Endothelial cell of umbilical vein (primary cell): ENCODE measurements around the gene TEAD3. TPM values are rescaled to one million over a fixed set of nuclear protein-coding genes. Genes with fewer than 3 reads are reported as not detected.

ENCODE experiments used
- BruUV-seq: library from RNA; stranded (reverse); fragments of 400-500 nt; replicated peaks from 2 replicates; lab custom pipeline; 2021; lab: Mats Ljungman, UMichigan
- CTCF ChIA-PET: fragments of 300-600, 350-600 bp; sonication (Branson Sonifier 250); formaldehyde crosslinking; loops from one replicate; lab custom pipeline; 2021; ENCODE audit warnings: antibody characterized with exemption, inconsistent platforms; lab: Charles Lee
- POLR2A ChIA-PET: fragments of 300-600, 350-600 bp; sonication (Branson Sonifier 250); formaldehyde crosslinking; loops from one replicate; lab custom pipeline; 2021; ENCODE audit warnings: antibody characterized with exemption, inconsistent platforms; lab: Charles Lee
- DNase-seq: peaks from one replicate; pipeline ENCODE4 v3.0.0-alpha.2; 2011; ENCODE audit warnings: low read depth, low spot score
- FAIRE-seq: peaks from 2 replicates; lab custom pipeline; 2011; peaks lifted over from hg19 to GRCh38; lab: Jason Lieb, UNC
- H2AFZ ChIP-seq: 2 replicates; pipeline ENCODE4 v1.6.0; 2012; ENCODE audit warnings: low read depth, low read length, control low read depth, inconsistent platforms
- H3K27ac ChIP-seq: 2 replicates; pipeline ENCODE4 v1.5.1; 2011; ENCODE audit warnings: low read depth, mild to moderate bottlenecking, control low read depth, low read length, moderate library complexity; ENCODE audit not compliant: insufficient read depth
- H3K27me3 ChIP-seq, 2 experiments: 2 replicates each; pipeline versions ENCODE4 v1.6.0 to v1.6.1; 2011; ENCODE audit warnings: low read length in 2 of 2, mixed read lengths in 1 of 2; ENCODE audit not compliant: control insufficient read depth in 2 of 2, insufficient read depth in 2 of 2
- H3K36me3 ChIP-seq, 2 experiments: 2 replicates in 1 of 2; 3 replicates in 1 of 2; pipeline ENCODE4 v1.5.1; 2011; ENCODE audit warnings: low read length in 2 of 2, mild to moderate bottlenecking in 1 of 2, moderate library complexity in 1 of 2; ENCODE audit not compliant: control insufficient read depth in 2 of 2, insufficient read depth in 2 of 2; ENCODE audit errors: extremely low read depth in 1 of 2
- H3K4me1 ChIP-seq: 3 replicates; pipeline ENCODE4 v1.5.1; 2011; ENCODE audit warnings: mild to moderate bottlenecking, low read length; ENCODE audit not compliant: control insufficient read depth, insufficient read depth; ENCODE audit errors: extremely low read depth
- H3K4me2 ChIP-seq: 2 replicates; pipeline ENCODE4 v1.6.1; 2011; ENCODE audit warnings: low read length, control low read depth, mixed read lengths; ENCODE audit not compliant: insufficient read depth
- H3K4me3 ChIP-seq, 3 experiments: fragments of 200-600 bp in 1 of 3; sonication (generic), shearing (Covaris generic) in 1 of 3; replicated peaks in 1 of 3; 2 replicates each; pipeline ENCODE4 v1.5.1; 2011 to 2016; ENCODE audit warnings: control low read depth in 3 of 3, low read length in 3 of 3, mild to moderate bottlenecking in 2 of 3, inconsistent platforms in 1 of 3, low read depth in 1 of 3, moderate library complexity in 1 of 3; ENCODE audit not compliant: insufficient read depth in 1 of 3
- H3K79me2 ChIP-seq: 2 replicates; pipeline ENCODE4 v1.6.0; 2012; ENCODE audit warnings: low read length, inconsistent platforms; ENCODE audit not compliant: control insufficient read depth, insufficient read depth
- H3K9ac ChIP-seq: replicated peaks from 2 replicates; pipeline ENCODE3; 2011; ENCODE audit warnings: low read length, control low read depth; ENCODE audit not compliant: insufficient read depth; ENCODE audit errors: extremely low read depth
- H3K9me1 ChIP-seq: replicated peaks from 3 replicates; pipeline ENCODE4 v1.6.0; 2011; ENCODE audit warnings: mild to moderate bottlenecking, low read length; ENCODE audit not compliant: control insufficient read depth, insufficient read depth; ENCODE audit errors: extremely low read depth
- H3K9me3 ChIP-seq: replicated peaks from 2 replicates; pipeline ENCODE4 v1.5.1; 2012; ENCODE audit warnings: low read length, inconsistent platforms; ENCODE audit not compliant: control insufficient read depth, insufficient read depth
- H4K20me1 ChIP-seq: replicated peaks from 2 replicates; pipeline ENCODE3; 2011; ENCODE audit warnings: mild to moderate bottlenecking, low read length; ENCODE audit not compliant: control insufficient read depth, insufficient read depth; ENCODE audit errors: extremely low read depth
- EZH2 ChIP-seq: IDR thresholded peaks from 2 replicates; pipeline ENCODE4 v1.6.1; 2012; ENCODE audit warnings: borderline replicate concordance, low read depth, mild to moderate bottlenecking, moderate library complexity, low read length, inconsistent platforms; ENCODE audit not compliant: severe bottlenecking
- JUN ChIP-seq: IDR thresholded peaks from 2 replicates; pipeline ENCODE4 v1.6.1; 2011; ENCODE audit warnings: borderline replicate concordance, low read depth; ENCODE audit not compliant: insufficient read length, insufficient read depth
- MYC ChIP-seq: IDR thresholded peaks from one replicate; pipeline ENCODE4 v1.6.1; 2011; ENCODE audit warnings: mild to moderate bottlenecking, low read depth, low read length
- POLR2AphosphoS5 ChIP-seq: IDR thresholded peaks from 2 replicates; pipeline ENCODE4 v1.6.1; 2012; ENCODE audit warnings: low read depth, mild to moderate bottlenecking, control low read depth, low read length, moderate library complexity; ENCODE audit not compliant: insufficient read depth
- dilution Hi-C: fragments of 300-500 bp; cut with MboI; formaldehyde crosslinking; loops from one replicate; pipeline ENCODE4 v1.15.0; 2019; ENCODE audit warnings: low sequenced_read_pairs; ENCODE audit not compliant: extremely low pct_ligation_motif_present
- intact Hi-C: fragments of 100-400 bp; cut with micrococcal nuclease; formaldehyde crosslinking; loops from one replicate; pipeline ENCODE4 v1.10.0; 2022
- polyA plus RNA-seq, 4 experiments: library from polyadenylated mRNA; depleted of rRNA in 3 of 4; stranded (reverse) in 3 of 4; unstranded in 1 of 4; fragments of >200 nt; gene quantifications; 2 replicates each; pipeline versions ENCODE4 v1.2.1 to v1.2.3, GENCODE V29; 2011 to 2012; ENCODE audit warnings: missing spikeins in 1 of 4
- total RNA-seq: library from RNA; stranded (reverse); gene quantifications from 2 replicates; pipeline ENCODE4 v1.2.3, GENCODE V29; 2021

The TEAD3 gene
- total and polyA plus RNA-seq, 2 donors (not counting 3 experiments of a cell fraction or from before 2014, with no cell fraction given), result 1.1 to 1.6 TPM

- no peak for FAIRE-seq
These were observed 15.9 kb upstream of the TEAD3 start, which contains the start of gene TULP1 for GRCh38 chr6:35512740-35513139. TSS of gene TULP1 (minus strand) at chr6:35512896. CDS start at chr6:35512858, 38 bp downstream.

GRCh38 chr6:35512006-35512405 lies 15.1 kb upstream of the TEAD3 start:
- peaks cover 21 to 35% of the 10 kb centered on the region in 2 experiments for H3K27me3 ChIP-seq

More at GRCh38 chr6:35512740-35513139, 15.9 kb upstream of the TEAD3 start, which contains the start of gene TULP1:
- H3K9me3 ChIP-seq, result no peaks in the 10 kb centered on the region
- H3K9me1 ChIP-seq, result no peaks in the 10 kb centered on the region
- no peak within 1 kb of the TSS for H3K9ac ChIP-seq
- H3K27me3 ChIP-seq, result peaks cover 17 to 29% of the 10 kb centered on the region in 2 experiments
- H3K79me2 ChIP-seq, result no peaks in the 10 kb centered on the region
- ChIA-PET CTCF (no interaction called here), POLR2A (no interaction called here)
- intact Hi-C loops, result no loop called here
- DNase-seq, result no peak
- dilution Hi-C loops, result no loop called here
- BruUV-seq, result no TSS peak
- no peak within 1 kb of the TSS for H2AFZ ChIP-seq
- no peak within 1 kb of the TSS for H3K27ac ChIP-seq
- H3K36me3 ChIP-seq, result no peaks in the 10 kb centered on the region
- no peaks in the 10 kb centered on the region for H4K20me1 ChIP-seq
- H3K4me3 ChIP-seq, result no peak within 1 kb of the TSS
- no peak within 1 kb of the TSS for H3K4me2 ChIP-seq
- H3K4me1 ChIP-seq, result no peaks in the 10 kb centered on the region
- TF ChIP-seq MYC, result no peak

More at GRCh38 chr6:35512006-35512405, 15.1 kb upstream of the TEAD3 start:
- no peak overlapping the region for H3K4me3 ChIP-seq
- intact Hi-C loops, result no loop called here
- no peaks in the 10 kb centered on the region for H4K20me1 ChIP-seq
- H3K79me2 ChIP-seq, result no peaks in the 10 kb centered on the region
- POLR2A ChIA-PET, result no interaction called here
- dilution Hi-C loops, result no loop called here
- H3K9ac ChIP-seq, result no peak overlapping the region
- DNase-seq, result no peak
- H3K27ac ChIP-seq, result no peak overlapping the region
- H2AFZ ChIP-seq, result no peak overlapping the region
- H3K9me3 ChIP-seq, result no peaks in the 10 kb centered on the region
- H3K4me1 ChIP-seq, result no peaks in the 10 kb centered on the region
- CTCF ChIA-PET, result no interaction called here
- no peak for TF ChIP-seq JUN
- TF ChIP-seq EZH2, result no peak
- no peak for TF ChIP-seq POLR2AphosphoS5
- H3K4me2 ChIP-seq, result no peak overlapping the region
- no peaks in the 10 kb centered on the region for H3K9me1 ChIP-seq
- H3K36me3 ChIP-seq, result no peaks in the 10 kb centered on the region
- FAIRE-seq, result no peak
- no TSS peak for BruUV-seq
